Measurements from ENCODE around the gene EFCAB6. TPM values are rescaled to one million over a fixed set of nuclear protein-coding genes. Genes with fewer than 3 reads are reported as not detected.

The EFCAB6 gene
- total and polyA plus RNA-seq, 9 of the 15 experiments (the other 6 are each of a cell fraction or from before 2014, with no cell fraction given): 0.06 TPM; not detected in 8

- TF ChIP-seq THRA (IDR thresholded peaks at IDR 0.05) (no peak), HDGF (IDR thresholded peaks at IDR 0.05) (no peak), HNRNPK (IDR thresholded peaks at IDR 0.05; ENCODE audit: low read depth, low read length, poor library complexity, severe bottlenecking) (no peak), TCF15 (CRISPR knock-in tag; IDR thresholded peaks at IDR 0.05) (no peak), ZNF592 (IDR thresholded peaks at IDR 0.05) (no peak)
Measured at GRCh38 chr22:43505423-43505822, 306.7 kb downstream of the EFCAB6 start (continued).

All from K562 (cell line).